Measurements from ENCODE around the gene RNF207.

DNA sequence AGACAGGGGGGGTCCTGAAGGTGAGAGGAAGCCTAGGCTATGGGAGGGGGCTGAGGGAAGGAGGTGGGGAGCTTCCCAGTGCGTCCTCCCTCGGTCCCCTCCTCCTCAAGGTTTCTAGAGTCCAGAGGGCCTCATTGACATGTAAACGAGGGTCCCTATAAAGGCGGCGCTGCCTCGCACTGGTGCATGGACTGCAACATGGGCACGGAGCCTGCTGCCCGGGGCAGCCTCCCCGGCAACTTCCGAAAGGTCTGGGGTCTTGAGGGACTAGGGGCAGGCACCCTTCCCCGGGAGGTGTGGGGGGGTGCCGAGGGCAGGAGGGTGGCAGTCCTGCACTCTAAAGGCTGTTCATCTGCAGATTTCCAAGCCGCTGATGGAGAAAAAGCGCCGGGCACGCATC lies 38.1 kb downstream of the RNF207 start, which contains the start of gene HES3:
- no peak for TF ChIP-seq EZH2 (IDR thresholded peaks at IDR 0.05; ENCODE audit: borderline replicate concordance)
- TF ChIP-seq, protein P1, sequence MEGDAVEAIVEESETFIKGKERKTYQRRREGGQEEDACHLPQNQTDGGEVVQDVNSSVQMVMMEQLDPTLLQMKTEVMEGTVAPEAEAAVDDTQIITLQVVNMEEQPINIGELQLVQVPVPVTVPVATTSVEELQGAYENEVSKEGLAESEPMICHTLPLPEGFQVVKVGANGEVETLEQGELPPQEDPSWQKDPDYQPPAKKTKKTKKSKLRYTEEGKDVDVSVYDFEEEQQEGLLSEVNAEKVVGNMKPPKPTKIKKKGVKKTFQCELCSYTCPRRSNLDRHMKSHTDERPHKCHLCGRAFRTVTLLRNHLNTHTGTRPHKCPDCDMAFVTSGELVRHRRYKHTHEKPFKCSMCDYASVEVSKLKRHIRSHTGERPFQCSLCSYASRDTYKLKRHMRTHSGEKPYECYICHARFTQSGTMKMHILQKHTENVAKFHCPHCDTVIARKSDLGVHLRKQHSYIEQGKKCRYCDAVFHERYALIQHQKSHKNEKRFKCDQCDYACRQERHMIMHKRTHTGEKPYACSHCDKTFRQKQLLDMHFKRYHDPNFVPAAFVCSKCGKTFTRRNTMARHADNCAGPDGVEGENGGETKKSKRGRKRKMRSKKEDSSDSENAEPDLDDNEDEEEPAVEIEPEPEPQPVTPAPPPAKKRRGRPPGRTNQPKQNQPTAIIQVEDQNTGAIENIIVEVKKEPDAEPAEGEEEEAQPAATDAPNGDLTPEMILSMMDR (IDR thresholded peaks at IDR 0.05; ENCODE audit: poor library complexity): no peak
